Neural cell (in vitro differentiated cells): Measurements from ENCODE around the gene COL24A1. TPM values are rescaled to one million over a fixed set of nuclear protein-coding genes. Genes with fewer than 3 reads are reported as not detected.

Source experiments
- H2AFZ ChIP-seq: fragments of 200-600, 300-800 bp; sonication (generic), shearing (Covaris generic); 2 replicates; pipeline ENCODE4 v1.6.0; 2014; ENCODE audit warnings: low read depth, mild to moderate bottlenecking, antibody characterized with exemption, low read length, moderate library complexity
- H3F3A ChIP-seq: fragments of 200-600 bp; shearing (Covaris generic); 2 replicates; pipeline ENCODE4 v1.6.1; 2016; ENCODE audit warnings: mild to moderate bottlenecking, moderate library complexity, mixed read lengths, antibody characterized with exemption, low read length; ENCODE audit not compliant: insufficient read depth, poor library complexity, severe bottlenecking
- H3K27ac ChIP-seq: fragments of 200-600, 300-800 bp; sonication (generic), shearing (Covaris generic); 2 replicates; pipeline ENCODE4 v1.5.1; 2014; ENCODE audit warnings: mild to moderate bottlenecking, low read length, moderate library complexity
- H3K27me3 ChIP-seq: fragments of 300-800, 200-600 bp; sonication (generic), shearing (Covaris generic); 2 replicates; pipeline ENCODE4 v1.6.0; 2014; ENCODE audit warnings: mild to moderate bottlenecking, low read depth, low read length, moderate library complexity; ENCODE audit not compliant: insufficient read depth
- H3K36me3 ChIP-seq: fragments of 300-800, 200-600 bp; sonication (generic), shearing (Covaris generic); 2 replicates; pipeline ENCODE4 v1.5.1; 2014; ENCODE audit warnings: mild to moderate bottlenecking, antibody characterized with exemption, low read length, moderate library complexity; ENCODE audit not compliant: insufficient read depth
- H3K4me2 ChIP-seq: fragments of 300-800, 200-600 bp; sonication (generic), shearing (Covaris generic); 2 replicates; pipeline ENCODE4 v1.6.0; 2014; ENCODE audit warnings: mild to moderate bottlenecking, low read length
- H3K4me3 ChIP-seq: fragments of 300-800, 200-600 bp; sonication (generic), shearing (Covaris generic); 2 replicates; pipeline ENCODE4 v1.5.1; 2014; ENCODE audit warnings: mild to moderate bottlenecking, low read length, moderate library complexity
- H3K79me2 ChIP-seq: fragments of 200-600 bp; shearing (Covaris generic); replicated peaks from 2 replicates; pipeline ENCODE4 v1.6.0; 2014; ENCODE audit warnings: mild to moderate bottlenecking, low read length, moderate library complexity; ENCODE audit not compliant: insufficient read depth
- H3K9ac ChIP-seq: fragments of 300-800, 200-600 bp; sonication (generic), shearing (Covaris generic); 2 replicates; pipeline ENCODE4 v1.6.1; 2016; ENCODE audit warnings: mild to moderate bottlenecking, low read length, mixed read lengths
- H3K9me2 ChIP-seq: fragments of 200-600 bp; shearing (Covaris generic); 2 replicates; pipeline ENCODE4 v1.6.1; 2016; ENCODE audit warnings: mild to moderate bottlenecking, low read length, mixed read lengths; ENCODE audit not compliant: insufficient read depth
- H3K9me3 ChIP-seq: fragments of 200-600, 300-800 bp; sonication (generic), shearing (Covaris generic); 2 replicates; pipeline ENCODE4 v1.6.1; 2016; ENCODE audit warnings: mild to moderate bottlenecking, mixed run types, low read length, moderate library complexity, mixed read lengths
- H4K20me1 ChIP-seq: fragments of 200-600 bp; shearing (Covaris generic); 2 replicates; pipeline ENCODE4 v1.6.1; 2016; ENCODE audit warnings: mild to moderate bottlenecking, mixed run types; ENCODE audit not compliant: insufficient read depth
- CTCF ChIP-seq: fragments of 450-650 bp; IDR thresholded peaks from 2 replicates; pipeline ENCODE4 v1.5.1; 2014; ENCODE audit warnings: antibody characterized with exemption, mild to moderate bottlenecking, moderate library complexity; ENCODE audit not compliant: poor library complexity, severe bottlenecking
- EP300 ChIP-seq: fragments of 450-650 bp; conservative IDR thresholded peaks from 2 replicates; pipeline ENCODE4 v1.6.1; 2014; ENCODE audit warnings: antibody characterized with exemption, mild to moderate bottlenecking, moderate library complexity; ENCODE audit not compliant: poor library complexity, severe bottlenecking
- EZH2 ChIP-seq: fragments of 200-600, 300-800 bp; shearing (Covaris generic), sonication (generic); IDR thresholded peaks from 2 replicates; pipeline ENCODE4 v1.6.1; 2014; ENCODE audit warnings: antibody characterized with exemption, low read length, borderline replicate concordance, mild to moderate bottlenecking; ENCODE audit not compliant: insufficient read depth, poor library complexity, severe bottlenecking
- MXI1 ChIP-seq: fragments of 450-650 bp; conservative IDR thresholded peaks from 2 replicates; pipeline ENCODE4 v1.6.1; 2014; ENCODE audit warnings: antibody characterized with exemption, mild to moderate bottlenecking; ENCODE audit not compliant: poor library complexity, severe bottlenecking
- POLR2AphosphoS5 ChIP-seq: IDR thresholded peaks from 2 replicates; pipeline ENCODE4 v1.6.1; 2012
- RAD21 ChIP-seq: fragments of 450-650 bp; conservative IDR thresholded peaks from 2 replicates; pipeline ENCODE4 v1.6.1; 2014; ENCODE audit warnings: antibody characterized with exemption, mild to moderate bottlenecking, moderate library complexity
- SMC3 ChIP-seq: fragments of 450-650 bp; conservative IDR thresholded peaks from 2 replicates; pipeline ENCODE4 v1.6.1; 2014; ENCODE audit warnings: antibody characterized with exemption, mild to moderate bottlenecking, moderate library complexity; ENCODE audit not compliant: poor library complexity
- TAF1 ChIP-seq: IDR thresholded peaks from 2 replicates; pipeline ENCODE4 v1.6.1; 2012; ENCODE audit warnings: low read depth
- polyA plus RNA-seq: library from polyadenylated mRNA; depleted of rRNA; stranded (reverse); fragments of >200 nt; gene quantifications from 2 replicates; pipeline ENCODE4 v1.2.3, GENCODE V29; 2014
- TF ChIP-seq, protein P1 (sequence below): IDR thresholded peaks from 2 replicates; pipeline ENCODE4 v1.6.1; 2012; ENCODE audit warnings: borderline replicate concordance

Gene COL24A1
- polyA plus RNA-seq, 1 donor from 2014 or later, result 0.19 TPM

GRCh38 chr1:85822696-85823095, 333.9 kb downstream of the COL24A1 start:
- H3K27ac ChIP-seq, result no peak overlapping the region
- no peaks in the 10 kb centered on the region for H3K79me2 ChIP-seq
- no peaks in the 10 kb centered on the region for H3K9me2 ChIP-seq
- no peak overlapping the region for H3K9ac ChIP-seq
- no peaks in the 10 kb centered on the region for H3K9me3 ChIP-seq
- H3K27me3 ChIP-seq, result no peaks in the 10 kb centered on the region
- no peaks in the 10 kb centered on the region for H3F3A ChIP-seq
- no peak overlapping the region for H3K4me2 ChIP-seq
- no peaks in the 10 kb centered on the region for H3K36me3 ChIP-seq
- no peak overlapping the region for H3K4me3 ChIP-seq
- H4K20me1 ChIP-seq, result no peaks in the 10 kb centered on the region
- TF ChIP-seq EP300, result no peak
- no peak for TF ChIP-seq SMC3
- no peak for TF ChIP-seq TAF1
- no peak for TF ChIP-seq RAD21
- no peak for TF ChIP-seq MXI1
- no peak for TF ChIP-seq EZH2
- TF ChIP-seq, protein P1, sequence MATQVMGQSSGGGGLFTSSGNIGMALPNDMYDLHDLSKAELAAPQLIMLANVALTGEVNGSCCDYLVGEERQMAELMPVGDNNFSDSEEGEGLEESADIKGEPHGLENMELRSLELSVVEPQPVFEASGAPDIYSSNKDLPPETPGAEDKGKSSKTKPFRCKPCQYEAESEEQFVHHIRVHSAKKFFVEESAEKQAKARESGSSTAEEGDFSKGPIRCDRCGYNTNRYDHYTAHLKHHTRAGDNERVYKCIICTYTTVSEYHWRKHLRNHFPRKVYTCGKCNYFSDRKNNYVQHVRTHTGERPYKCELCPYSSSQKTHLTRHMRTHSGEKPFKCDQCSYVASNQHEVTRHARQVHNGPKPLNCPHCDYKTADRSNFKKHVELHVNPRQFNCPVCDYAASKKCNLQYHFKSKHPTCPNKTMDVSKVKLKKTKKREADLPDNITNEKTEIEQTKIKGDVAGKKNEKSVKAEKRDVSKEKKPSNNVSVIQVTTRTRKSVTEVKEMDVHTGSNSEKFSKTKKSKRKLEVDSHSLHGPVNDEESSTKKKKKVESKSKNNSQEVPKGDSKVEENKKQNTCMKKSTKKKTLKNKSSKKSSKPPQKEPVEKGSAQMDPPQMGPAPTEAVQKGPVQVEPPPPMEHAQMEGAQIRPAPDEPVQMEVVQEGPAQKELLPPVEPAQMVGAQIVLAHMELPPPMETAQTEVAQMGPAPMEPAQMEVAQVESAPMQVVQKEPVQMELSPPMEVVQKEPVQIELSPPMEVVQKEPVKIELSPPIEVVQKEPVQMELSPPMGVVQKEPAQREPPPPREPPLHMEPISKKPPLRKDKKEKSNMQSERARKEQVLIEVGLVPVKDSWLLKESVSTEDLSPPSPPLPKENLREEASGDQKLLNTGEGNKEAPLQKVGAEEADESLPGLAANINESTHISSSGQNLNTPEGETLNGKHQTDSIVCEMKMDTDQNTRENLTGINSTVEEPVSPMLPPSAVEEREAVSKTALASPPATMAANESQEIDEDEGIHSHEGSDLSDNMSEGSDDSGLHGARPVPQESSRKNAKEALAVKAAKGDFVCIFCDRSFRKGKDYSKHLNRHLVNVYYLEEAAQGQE, result no peak
- no peak for TF ChIP-seq POLR2AphosphoS5
- TF ChIP-seq CTCF, result no peak
- H2AFZ ChIP-seq, result no peak overlapping the region

DNA sequence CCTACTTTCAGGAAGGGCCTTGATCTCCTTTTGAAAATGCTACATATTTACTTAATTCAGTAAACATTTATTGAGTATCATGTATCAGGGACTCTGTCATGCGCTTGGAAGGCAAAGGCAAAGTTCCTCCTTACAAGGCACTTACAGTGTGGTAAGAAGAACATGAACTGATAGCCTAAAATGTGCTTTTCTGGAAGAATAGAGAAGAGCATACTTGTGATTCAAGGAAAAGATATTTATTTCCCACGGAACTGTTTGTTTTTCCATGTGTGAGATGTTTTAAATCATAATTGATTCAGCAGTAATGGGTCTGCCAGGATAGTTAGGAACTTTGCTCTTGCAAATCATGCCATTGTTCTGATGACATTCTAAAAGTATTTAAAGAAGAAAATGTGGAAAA, 338.2 kb downstream of the COL24A1 start:
- no peaks in the 10 kb centered on the region for H3K9me2 ChIP-seq
- no peaks in the 10 kb centered on the region for H3K9me3 ChIP-seq
- no peak overlapping the region for H3K27ac ChIP-seq
- H3K27me3 ChIP-seq, result no peaks in the 10 kb centered on the region
- TF ChIP-seq, protein P1, result no peak
- TF ChIP-seq TAF1 (no peak), SMC3 (no peak), POLR2AphosphoS5 (no peak), EP300 (no peak), EZH2 (no peak), CTCF (no peak), RAD21 (no peak), MXI1 (no peak)
- H3K36me3 ChIP-seq, result no peaks in the 10 kb centered on the region
- H3F3A ChIP-seq, result no peaks in the 10 kb centered on the region
- H3K9ac ChIP-seq, result no peak overlapping the region
- H2AFZ ChIP-seq, result no peak overlapping the region
- H3K4me3 ChIP-seq, result no peak overlapping the region
- no peaks in the 10 kb centered on the region for H4K20me1 ChIP-seq
- H3K4me2 ChIP-seq, result no peak overlapping the region
- no peaks in the 10 kb centered on the region for H3K79me2 ChIP-seq
